ENCODE data around the gene GABRG3. TPM values are rescaled to one million over a fixed set of nuclear protein-coding genes. Genes with fewer than 3 reads are reported as not detected.

The GABRG3 gene
- total and polyA plus RNA-seq, 2 experiments from 2014 or later, result 0.10 to 1.4 TPM

DNA sequence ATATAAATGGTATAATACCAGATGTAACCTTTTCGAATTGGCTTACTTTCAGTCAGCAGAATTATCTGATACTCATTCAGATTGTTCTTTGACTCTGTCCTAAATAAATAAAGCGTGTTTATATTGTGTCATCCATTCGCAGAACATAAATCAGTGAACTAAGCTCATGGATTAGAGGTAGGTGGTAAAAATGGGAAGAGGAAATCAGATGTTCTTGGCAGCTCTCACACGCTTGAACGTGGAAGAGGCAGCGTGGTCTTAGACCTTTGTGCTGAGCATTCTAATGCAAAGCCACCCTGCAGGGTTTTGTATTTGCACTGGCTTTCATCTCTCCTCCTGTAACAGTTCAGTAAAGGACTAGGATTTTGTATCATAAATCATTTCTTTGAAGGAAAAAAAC is 441.4 kb downstream of the GABRG3 start:
- no peak overlapping the region for H3K4me3 Mint-ChIP-seq
- H3K4me1 Mint-ChIP-seq, result peaks cover 34% of the 10 kb centered on the region
- H3K27me3 Mint-ChIP-seq (ENCODE audit: insufficient read depth, low read depth, poor library complexity), result no peaks in the 10 kb centered on the region

More for the DNA sequence above, 441.4 kb downstream of the GABRG3 start:
- Histone ChIP-seq H3K9me2 (ENCODE audit: insufficient read depth) (peaks cover 5% of the 10 kb centered on the region; the same call in 1 of the 2 replicates), H3K27ac (ENCODE audit: low read depth) (no peak overlapping the region), H3K4me3 (no peak overlapping the region), H3K79me2 (replicated peaks; ENCODE audit: insufficient read depth) (no peaks in the 10 kb centered on the region), H2AFZ (no peak overlapping the region), H3K36me3 (ENCODE audit: insufficient read depth) (no peaks in the 10 kb centered on the region), H3K27me3 (ENCODE audit: insufficient read depth) (no peaks in the 10 kb centered on the region), H3F3A (replicated peaks; ENCODE audit: low read depth) (no peaks in the 10 kb centered on the region), H3K4me2 (0 out of 2 replicates have a peak overlapping the region, but pooled peaks have one; percentile 23), H3K4me1 (ENCODE audit: insufficient read depth) (peaks cover 26% of the 10 kb centered on the region), H4K20me1 (replicated peaks; ENCODE audit: insufficient read depth) (no peaks in the 10 kb centered on the region)
- Mint-ChIP-seq H3K9me3 (no peaks in the 10 kb centered on the region), H3K36me3 (ENCODE audit: low read depth) (no peaks in the 10 kb centered on the region), H3K27ac (no peak overlapping the region)
- ATAC-seq, result peak; percentile 93
- DNase-seq (ENCODE audit: low spot score), result peak; percentile 65
- TF ChIP-seq ZNF462 (CRISPR knock-in tag; IDR thresholded peaks at IDR 0.05) (peak; percentile 16; the same call in 1 of the 2 replicates), CREB1 (CRISPR knock-in tag; IDR thresholded peaks at IDR 0.05; ENCODE audit: low read depth) (no peak)

All from GM23338 (cell line).